ENCODE data around the gene NOP16. TPM values are rescaled to one million over a fixed set of nuclear protein-coding genes. Genes with fewer than 3 reads are reported as not detected.
A peak's percentile ranks its signal among the peaks of the same experiment; 100 is the strongest.

Gene NOP16
- total and polyA plus RNA-seq, 2 donors (not counting 1 experiment from before 2014, with no cell fraction given), result 11.1 to 26.3 TPM

DNA sequence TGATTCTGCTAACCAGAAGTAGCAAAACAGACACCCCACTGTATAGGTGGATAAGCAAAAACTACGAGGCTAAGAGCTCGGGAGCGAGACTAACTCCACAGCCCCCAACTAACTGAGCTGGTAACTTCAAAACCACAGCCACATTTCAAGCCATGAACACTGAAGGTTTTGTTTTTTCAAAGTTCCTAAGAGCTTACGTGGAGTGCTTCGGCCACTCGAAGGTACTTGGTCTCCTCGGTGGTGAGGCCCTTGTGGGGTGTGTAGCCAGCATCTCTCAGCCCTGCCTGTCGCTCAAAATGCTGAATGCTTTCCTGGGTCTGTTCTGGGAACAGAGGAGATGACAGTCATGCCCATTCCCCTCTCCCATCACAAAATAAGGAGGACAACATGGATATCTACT, 38.0 kb downstream of the NOP16 start:
- Histone ChIP-seq H4K20me1 (ENCODE audit: control insufficient read depth, extremely low read depth, insufficient read depth, low read length) (no peaks in the 10 kb centered on the region), H3K4me2 (ENCODE audit: extremely low read depth, insufficient read depth, low read length) (no peak overlapping the region), H3K9ac (ENCODE audit: insufficient read depth, low read length) (no peak overlapping the region), H3K4me1 (ENCODE audit: control insufficient read depth, extremely low read depth, insufficient read depth, low read length) (no peaks in the 10 kb centered on the region), H3K4me3 (replicated peaks in 1 of 4; ENCODE audit: control extremely low read depth in 1 of 4, insufficient read depth in 1 of 4, low read depth in 3 of 4, low read length in 4 of 4) (no peak overlapping the region), H3K27ac (ENCODE audit: insufficient read depth, low read length) (no peak overlapping the region), H3K9me3 (ENCODE audit: control insufficient read depth, insufficient read depth, low read depth, low read length) (no peaks in the 10 kb centered on the region), H2AFZ (ENCODE audit: low read length) (no peak overlapping the region), H3K79me2 (ENCODE audit: control insufficient read depth, insufficient read depth, low read length) (peaks cover 12% of the 10 kb centered on the region), H3K27me3 (ENCODE audit: control insufficient read depth, insufficient read depth, low read length) (no peaks in the 10 kb centered on the region), H3K36me3 (ENCODE audit: control insufficient read depth, insufficient read depth, low read length) (peaks cover 18% of the 10 kb centered on the region)
- no peak for TF ChIP-seq EZH2 (IDR thresholded peaks at IDR 0.05; ENCODE audit: low read length, missing control alignments)
- TF ChIP-seq, protein P1, sequence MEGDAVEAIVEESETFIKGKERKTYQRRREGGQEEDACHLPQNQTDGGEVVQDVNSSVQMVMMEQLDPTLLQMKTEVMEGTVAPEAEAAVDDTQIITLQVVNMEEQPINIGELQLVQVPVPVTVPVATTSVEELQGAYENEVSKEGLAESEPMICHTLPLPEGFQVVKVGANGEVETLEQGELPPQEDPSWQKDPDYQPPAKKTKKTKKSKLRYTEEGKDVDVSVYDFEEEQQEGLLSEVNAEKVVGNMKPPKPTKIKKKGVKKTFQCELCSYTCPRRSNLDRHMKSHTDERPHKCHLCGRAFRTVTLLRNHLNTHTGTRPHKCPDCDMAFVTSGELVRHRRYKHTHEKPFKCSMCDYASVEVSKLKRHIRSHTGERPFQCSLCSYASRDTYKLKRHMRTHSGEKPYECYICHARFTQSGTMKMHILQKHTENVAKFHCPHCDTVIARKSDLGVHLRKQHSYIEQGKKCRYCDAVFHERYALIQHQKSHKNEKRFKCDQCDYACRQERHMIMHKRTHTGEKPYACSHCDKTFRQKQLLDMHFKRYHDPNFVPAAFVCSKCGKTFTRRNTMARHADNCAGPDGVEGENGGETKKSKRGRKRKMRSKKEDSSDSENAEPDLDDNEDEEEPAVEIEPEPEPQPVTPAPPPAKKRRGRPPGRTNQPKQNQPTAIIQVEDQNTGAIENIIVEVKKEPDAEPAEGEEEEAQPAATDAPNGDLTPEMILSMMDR (conservative IDR thresholded peaks at IDR 0.05 in 1 of 2, IDR thresholded peaks at IDR 0.05 in 1 of 2; ENCODE audit: low read depth in 1 of 2, low read length in 2 of 2), result no peak
- peak in 1 of 2 donors; percentile 53 for DNase-seq (ENCODE audit: low read depth in 2 of 2)

DNA sequence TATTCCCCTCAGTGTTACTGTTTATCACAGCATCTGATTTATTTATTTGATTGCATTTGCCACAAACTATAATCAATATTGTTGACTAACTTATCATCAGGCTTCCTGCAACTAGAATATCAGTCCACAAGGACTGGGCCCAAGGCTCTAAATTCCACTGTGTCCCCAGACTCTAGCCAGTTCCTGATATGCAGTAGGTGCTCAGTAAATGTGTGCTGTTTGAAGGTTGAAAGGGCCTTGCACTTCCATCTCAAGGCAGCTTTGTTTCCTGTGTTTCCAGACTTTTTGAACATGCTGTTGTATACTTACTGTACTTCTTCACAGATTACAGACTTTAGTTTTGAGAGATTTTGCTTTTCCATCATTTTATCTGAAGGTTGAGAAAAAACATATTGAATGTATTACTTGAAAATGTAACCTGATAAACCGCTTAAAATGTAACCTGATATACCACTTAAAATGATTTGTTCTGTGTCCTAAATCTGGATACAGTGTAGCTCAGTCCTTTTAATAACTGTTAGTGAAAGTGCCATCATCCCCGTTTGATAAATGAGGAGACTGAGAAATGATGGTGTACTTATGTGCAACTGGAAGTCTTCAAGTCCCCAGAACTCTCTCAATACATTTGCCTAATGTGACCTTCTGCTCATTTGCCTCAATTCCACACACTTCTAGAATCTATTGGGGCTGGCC, 45.5 kb downstream of the NOP16 start:
- Histone ChIP-seq H4K20me1 (ENCODE audit: control insufficient read depth, extremely low read depth, insufficient read depth, low read length) (no peaks in the 10 kb centered on the region), H3K4me3 (replicated peaks in 1 of 4; ENCODE audit: control extremely low read depth in 1 of 4, insufficient read depth in 1 of 4, low read depth in 3 of 4, low read length in 4 of 4) (no peak overlapping the region), H3K9ac (ENCODE audit: insufficient read depth, low read length) (no peak overlapping the region), H3K4me2 (ENCODE audit: extremely low read depth, insufficient read depth, low read length) (no peak overlapping the region), H3K4me1 (ENCODE audit: control insufficient read depth, extremely low read depth, insufficient read depth, low read length) (no peaks in the 10 kb centered on the region), H2AFZ (ENCODE audit: low read length) (no peak overlapping the region), H3K9me3 (ENCODE audit: control insufficient read depth, insufficient read depth, low read depth, low read length) (no peaks in the 10 kb centered on the region), H3K27me3 (ENCODE audit: control insufficient read depth, insufficient read depth, low read length) (no peaks in the 10 kb centered on the region), H3K27ac (ENCODE audit: insufficient read depth, low read length) (no peak overlapping the region), H3K79me2 (ENCODE audit: control insufficient read depth, insufficient read depth, low read length) (no peaks in the 10 kb centered on the region), H3K36me3 (ENCODE audit: control insufficient read depth, insufficient read depth, low read length) (peaks cover 7% of the 10 kb centered on the region)
- DNase-seq (ENCODE audit: low read depth in 2 of 2), result peak in 1 of 2 donors; percentile 20
- no peak for TF ChIP-seq EZH2 (IDR thresholded peaks at IDR 0.05; ENCODE audit: low read length, missing control alignments)

DNA sequence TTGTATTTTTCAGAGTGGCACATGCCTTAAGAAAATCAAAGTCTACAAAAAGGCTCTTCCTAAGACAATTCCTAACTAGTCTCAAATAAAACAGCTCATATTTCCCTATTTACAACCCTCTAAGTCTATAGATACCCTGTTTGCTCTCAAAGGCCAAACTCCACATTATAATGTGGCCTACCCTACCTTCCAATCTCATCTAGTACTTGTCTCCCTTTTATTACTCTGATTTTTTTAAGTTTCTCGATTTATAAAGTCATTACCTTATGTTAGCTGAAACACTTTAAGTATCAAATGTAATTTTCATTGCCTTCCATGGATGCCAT, 46.3 kb downstream of the NOP16 start:
- H3K27me3 ChIP-seq (ENCODE audit: control insufficient read depth, insufficient read depth, low read length), result no peaks in the 10 kb centered on the region
- no peak for TF ChIP-seq EZH2 (IDR thresholded peaks at IDR 0.05; ENCODE audit: low read length, missing control alignments)
- TF ChIP-seq, protein P1 (conservative IDR thresholded peaks at IDR 0.05 in 1 of 2, IDR thresholded peaks at IDR 0.05 in 1 of 2; ENCODE audit: low read depth in 1 of 2, low read length in 2 of 2), result no peak
- H3K27ac ChIP-seq (ENCODE audit: insufficient read depth, low read length), result no peak overlapping the region
- no peak for DNase-seq (ENCODE audit: low read depth in 2 of 2)
- H3K79me2 ChIP-seq (ENCODE audit: control insufficient read depth, insufficient read depth, low read length), result no peaks in the 10 kb centered on the region
- H3K4me3 ChIP-seq (replicated peaks in 1 of 4; ENCODE audit: control extremely low read depth in 1 of 4, insufficient read depth in 1 of 4, low read depth in 3 of 4, low read length in 4 of 4), result no peak overlapping the region
- H3K4me1 ChIP-seq (ENCODE audit: control insufficient read depth, extremely low read depth, insufficient read depth, low read length), result no peaks in the 10 kb centered on the region
- H2AFZ ChIP-seq (ENCODE audit: low read length), result no peak overlapping the region
- H4K20me1 ChIP-seq (ENCODE audit: control insufficient read depth, extremely low read depth, insufficient read depth, low read length), result no peaks in the 10 kb centered on the region
- H3K9me3 ChIP-seq (ENCODE audit: control insufficient read depth, insufficient read depth, low read depth, low read length), result no peaks in the 10 kb centered on the region
- peaks cover 3% of the 10 kb centered on the region for H3K36me3 ChIP-seq (ENCODE audit: control insufficient read depth, insufficient read depth, low read length)
- H3K4me2 ChIP-seq (ENCODE audit: extremely low read depth, insufficient read depth, low read length), result no peak overlapping the region
- no peak overlapping the region for H3K9ac ChIP-seq (ENCODE audit: insufficient read depth, low read length)

Data from fibroblast of lung (primary cell).